NCI-H1092 treated with DMSO at 0.1 percent for 48 hours (cell line): ENCODE data around the gene ST6GALNAC1.
"Not testable (repeated sequence)": the region's sequence is repeated elsewhere in the genome, so short reads cannot be mapped to it uniquely, and the experiment has no call there.

Experiments used
- DNase-seq: peaks from one replicate; lab custom pipeline; 2025; lab: John Stamatoyannopoulos, UW

The ST6GALNAC1 gene

GRCh38 chr17:76642032-76642561, 1.5 kb downstream of the ST6GALNAC1 start:
- DNase-seq = no peak

GRCh38 chr17:76641501-76641900, 2.1 kb downstream of the ST6GALNAC1 start:
- DNase-seq = no peak

GRCh38 chr17:76640550-76641380, 2.8 kb downstream of the ST6GALNAC1 start:
- DNase-seq = no peak

- no peak for DNase-seq
Observed at GRCh38 chr17:76638263-76638662, 5.3 kb downstream of the ST6GALNAC1 start.

- DNase-seq = not testable (repeated sequence)
Observed at GRCh38 chr17:76636486-76637206, 6.9 kb downstream of the ST6GALNAC1 start.

- DNase-seq = no peak
Observed at GRCh38 chr17:76635659-76636360, 7.7 kb downstream of the ST6GALNAC1 start.

GRCh38 chr17:76635039-76635438, 8.5 kb downstream of the ST6GALNAC1 start:
- no peak for DNase-seq

GRCh38 chr17:76633628-76634328, 9.8 kb downstream of the ST6GALNAC1 start:
- DNase-seq = no peak

GRCh38 chr17:76631821-76632565, 11.6 kb downstream of the ST6GALNAC1 start:
- no peak for DNase-seq

- DNase-seq = no peak
Observed at GRCh38 chr17:76630151-76630550, 13.4 kb downstream of the ST6GALNAC1 start.

- no peak for DNase-seq
Observed at GRCh38 chr17:76627510-76627909, 16.0 kb downstream of the ST6GALNAC1 start.

- DNase-seq = no peak
Observed at GRCh38 chr17:76626442-76626841, 17.1 kb downstream of the ST6GALNAC1 start.

GRCh38 chr17:76625496-76625895, 18.1 kb downstream of the ST6GALNAC1 start:
- DNase-seq = no peak

GRCh38 chr17:76623271-76624146, 20.0 kb downstream of the ST6GALNAC1 start:
- DNase-seq = peak; percentile 60

GRCh38 chr17:76617838-76618237, 25.7 kb downstream of the ST6GALNAC1 start:
- no peak for DNase-seq

GRCh38 chr17:76614912-76615617, 28.5 kb downstream of the ST6GALNAC1 start:
- no peak for DNase-seq

GRCh38 chr17:76614064-76614759, 29.3 kb downstream of the ST6GALNAC1 start:
- DNase-seq = not testable (repeated sequence)

GRCh38 chr17:76612977-76613851, 30.3 kb downstream of the ST6GALNAC1 start:
- no peak for DNase-seq
